Stimulated activated CD8-positive, alpha-beta memory T cell treated with anti-CD3 and anti-CD28 coated beads, Interleukin-15, amount 100 ng/mL, for 24 hours (primary cell): Measurements from ENCODE around the gene ERCC4.

ENCODE experiments used
- DNase-seq: peaks from one replicate; pipeline ENCODE4 v3.0.0-alpha.2; 2020; ENCODE audit warnings: low read depth

The ERCC4 gene

DNA sequence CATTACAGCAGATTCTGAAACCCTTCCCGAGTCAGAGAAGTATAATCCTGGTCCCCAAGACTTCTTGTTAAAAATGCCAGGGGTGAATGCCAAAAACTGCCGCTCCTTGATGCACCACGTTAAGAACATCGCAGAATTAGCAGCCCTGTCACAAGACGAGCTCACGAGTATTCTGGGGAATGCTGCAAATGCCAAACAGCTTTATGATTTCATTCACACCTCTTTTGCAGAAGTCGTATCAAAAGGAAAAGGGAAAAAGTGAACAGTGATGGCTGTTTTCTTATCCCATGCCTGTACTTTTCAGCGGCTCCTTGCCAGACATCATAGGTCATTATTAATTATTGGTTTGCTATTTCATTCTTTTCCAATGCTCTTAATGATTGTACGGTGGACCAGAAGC is 28.1 kb downstream of the ERCC4 start:
- DNase-seq, result no peak

DNA sequence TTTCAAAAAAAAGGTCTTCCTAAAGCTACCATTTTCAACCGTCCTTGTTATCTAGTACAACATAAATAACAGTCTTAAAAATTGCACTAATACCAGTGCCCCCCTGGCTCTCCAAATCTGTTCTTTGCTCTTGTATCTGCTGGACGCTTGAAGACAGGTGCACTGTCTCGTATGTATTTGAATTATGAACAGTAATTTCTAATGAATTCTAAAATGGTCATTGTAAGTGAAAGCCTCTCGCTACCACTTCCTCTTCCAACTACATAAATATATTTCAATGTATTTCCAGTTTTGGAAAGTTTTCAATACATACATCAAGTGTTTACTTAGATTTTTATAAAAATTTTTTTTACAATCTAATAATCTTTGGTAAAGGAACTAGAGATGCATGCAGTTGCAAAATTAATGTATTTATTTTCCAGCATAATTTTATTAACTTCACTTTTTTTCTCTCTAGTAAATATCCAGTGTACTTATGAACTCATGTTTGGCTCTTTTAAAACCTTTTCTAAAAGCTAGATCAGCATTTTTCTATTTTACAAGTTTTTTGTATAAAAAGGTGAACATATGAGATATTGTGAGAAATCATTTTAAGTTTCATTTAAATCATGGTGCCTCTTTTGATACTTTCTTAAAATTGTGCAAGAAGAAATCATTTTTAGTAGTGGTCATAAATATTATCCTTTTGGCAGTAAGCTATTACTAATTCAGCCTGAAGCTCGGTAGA is 31.0 kb downstream of the ERCC4 start:
- DNase-seq, result no peak

DNA sequence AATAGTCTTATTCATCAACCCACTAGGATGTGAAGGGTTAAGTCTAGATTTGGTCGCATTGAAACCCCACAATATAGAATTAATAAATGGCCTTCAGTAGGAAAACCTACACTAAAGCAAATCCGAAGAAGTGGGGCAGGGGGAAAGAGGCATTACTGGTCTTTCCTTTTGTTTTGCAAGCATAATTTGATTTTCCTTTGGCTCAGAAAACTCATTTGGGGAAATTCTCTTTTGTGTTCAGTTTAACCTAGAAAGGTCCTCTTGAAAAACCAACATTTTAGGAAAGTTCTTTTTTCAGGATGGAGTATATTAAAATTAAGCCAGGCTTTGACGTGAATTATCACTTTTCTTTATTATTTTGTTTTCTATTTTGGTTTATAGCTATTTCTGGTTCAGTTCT is 31.7 kb downstream of the ERCC4 start:
- no peak for DNase-seq

DNA sequence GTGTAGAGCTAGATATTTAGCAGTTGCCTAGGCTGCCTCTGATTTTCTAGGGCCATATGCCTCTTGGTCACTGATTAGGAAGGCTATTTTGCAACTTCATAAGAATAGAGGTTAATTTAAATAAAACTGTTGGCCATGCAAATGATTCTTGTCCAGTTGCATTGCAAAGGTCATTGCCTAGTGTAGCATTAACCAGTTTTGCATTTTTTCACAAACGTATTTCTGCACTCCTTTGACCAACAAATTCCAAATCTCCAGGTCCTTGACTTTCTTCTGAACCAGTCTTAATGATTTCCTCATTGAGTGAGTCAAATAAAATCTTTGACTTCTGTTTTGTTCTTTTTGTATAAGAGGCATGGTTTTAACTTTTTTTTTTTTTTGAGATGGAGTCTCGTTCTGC is 33.5 kb downstream of the ERCC4 start:
- DNase-seq, result no peak

DNA sequence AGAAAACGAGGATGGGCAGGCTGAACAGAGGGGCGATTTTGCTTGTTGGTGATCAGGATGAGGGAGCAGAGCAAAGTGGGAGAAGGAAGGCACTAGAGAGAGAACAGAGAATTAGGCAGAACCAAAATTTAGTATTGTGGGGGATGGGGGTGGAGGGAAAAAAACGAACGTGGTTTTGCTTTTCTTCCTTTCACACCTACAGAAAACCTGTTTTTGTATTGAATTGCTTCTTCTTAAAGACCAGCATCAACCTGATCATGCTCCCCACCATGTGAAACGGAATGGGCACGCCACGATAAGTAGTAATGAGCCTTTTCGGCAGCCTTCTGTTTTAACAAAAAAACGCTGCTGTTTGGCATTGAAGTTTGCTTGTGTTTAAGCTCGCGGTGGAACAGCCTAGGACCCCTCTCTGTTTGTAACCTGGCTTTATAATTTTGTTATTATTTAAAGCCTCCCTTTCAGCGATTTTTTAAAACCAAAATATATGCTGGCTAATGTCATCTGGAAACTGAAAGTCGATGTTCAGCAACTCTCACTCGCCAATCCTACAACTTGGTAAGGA is 36.8 kb downstream of the ERCC4 start:
- DNase-seq, result no peak

DNA sequence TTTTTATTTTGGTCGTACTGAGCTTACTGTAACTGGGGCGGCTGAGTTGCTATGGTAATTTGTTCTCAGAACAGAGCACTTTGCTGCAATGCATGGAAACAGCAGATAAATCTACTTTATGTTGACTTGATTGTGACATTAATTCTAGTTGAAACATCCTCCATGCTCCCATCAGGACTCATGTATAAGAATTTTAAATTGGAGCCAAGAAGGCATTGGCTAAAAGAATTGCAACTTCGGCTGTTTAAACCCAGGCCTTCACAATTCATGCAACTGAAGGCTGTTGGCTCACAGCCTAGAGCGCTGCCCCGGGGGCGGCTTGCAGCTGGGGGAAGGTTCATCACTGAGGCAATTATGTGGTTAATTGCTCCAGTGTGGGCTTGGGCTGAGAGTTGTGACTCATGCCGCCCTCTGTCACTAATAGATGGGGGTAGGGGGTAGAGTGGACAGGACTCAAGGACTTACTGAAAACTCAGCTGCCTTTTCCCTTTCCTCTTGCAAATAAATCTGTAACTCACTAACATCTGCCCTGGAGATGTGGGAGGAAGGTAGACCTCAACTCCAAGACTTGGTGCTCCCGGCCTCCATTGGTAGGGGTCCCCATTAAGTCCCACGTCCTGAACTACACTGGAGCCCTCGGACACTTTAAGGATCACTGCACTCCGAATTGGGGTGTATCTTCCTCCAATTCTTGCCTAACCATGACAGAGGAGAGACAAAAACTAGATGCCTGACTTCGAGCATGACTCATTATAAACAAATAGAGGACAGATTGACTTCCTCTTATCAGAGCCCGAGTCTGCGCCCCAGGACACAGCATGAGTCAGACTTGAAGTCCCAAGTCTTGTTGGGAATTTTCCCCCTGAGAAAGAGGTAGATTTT is 37.5 kb downstream of the ERCC4 start:
- DNase-seq, result no peak

DNA sequence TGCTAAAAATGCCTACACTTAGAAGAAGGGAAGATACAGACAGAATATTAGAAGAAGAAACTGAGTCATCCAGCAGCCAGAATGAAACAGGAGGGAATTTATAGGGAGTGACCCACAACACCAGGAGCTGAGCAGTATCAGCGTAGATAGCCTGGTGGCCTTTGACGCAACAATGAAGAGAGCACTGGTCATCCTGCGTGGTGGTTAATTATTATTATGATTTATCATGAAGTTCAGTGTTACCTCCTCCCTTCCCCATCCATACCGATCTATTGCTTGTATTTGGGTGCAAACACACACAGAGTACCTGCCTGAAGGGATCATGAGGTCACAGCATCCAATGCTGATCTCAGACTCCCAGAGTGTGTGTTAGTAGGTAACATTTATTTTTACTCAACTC is 38.5 kb downstream of the ERCC4 start:
- no peak for DNase-seq

DNA sequence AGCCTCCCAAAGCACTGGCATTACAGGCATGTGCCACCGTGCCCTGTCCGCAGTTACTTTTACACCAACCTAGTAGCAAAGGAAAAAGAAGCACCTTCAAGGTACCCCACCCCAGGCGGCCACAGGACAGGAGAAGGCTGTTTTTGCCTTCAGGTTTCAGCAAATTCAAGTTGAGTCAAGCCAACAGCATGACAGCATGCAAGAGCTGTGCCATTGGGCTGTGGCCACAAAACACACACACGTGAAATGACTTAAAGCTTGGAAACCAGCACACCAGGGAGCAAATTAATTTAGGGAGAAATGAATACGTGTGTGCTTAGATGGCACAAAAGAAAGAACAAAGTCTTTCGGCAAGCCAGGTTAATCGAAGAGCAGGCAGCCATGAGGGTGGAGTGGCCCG is 39.7 kb downstream of the ERCC4 start:
- DNase-seq, result no peak

DNA sequence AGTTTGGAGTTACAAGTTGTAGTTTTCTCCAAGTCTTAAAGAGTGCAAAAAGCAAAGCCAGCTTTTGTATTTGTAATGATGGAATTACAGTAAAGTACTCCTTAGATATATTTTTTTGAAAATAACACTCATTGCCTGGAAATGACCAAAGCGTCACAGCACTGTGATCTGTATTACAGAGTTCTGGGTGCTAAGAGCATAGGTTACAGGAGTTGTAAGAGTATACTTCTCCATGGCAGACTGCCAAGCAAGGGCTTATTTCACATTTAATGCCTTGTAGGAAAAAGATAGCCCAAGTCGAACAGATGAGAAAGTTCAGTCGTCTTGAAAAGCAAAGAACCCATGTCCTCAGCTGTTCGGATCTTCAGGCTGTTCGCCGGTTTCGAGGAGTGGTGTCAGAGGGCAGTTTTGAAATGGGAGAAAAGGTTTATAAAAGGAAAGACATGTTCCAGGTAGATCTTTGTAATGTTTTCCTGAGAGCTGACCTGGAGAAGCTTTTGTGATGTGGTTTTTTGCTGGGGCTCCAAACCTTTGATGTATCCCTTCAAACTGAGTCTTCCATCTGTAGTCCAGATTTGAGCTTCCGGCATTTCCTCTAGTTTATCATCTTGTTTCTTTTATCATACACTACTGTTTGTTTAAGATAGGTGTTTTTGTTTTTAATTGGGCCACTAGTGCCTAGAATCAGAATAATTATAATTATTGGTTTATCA is 41.3 kb downstream of the ERCC4 start:
- DNase-seq, result no peak

DNA sequence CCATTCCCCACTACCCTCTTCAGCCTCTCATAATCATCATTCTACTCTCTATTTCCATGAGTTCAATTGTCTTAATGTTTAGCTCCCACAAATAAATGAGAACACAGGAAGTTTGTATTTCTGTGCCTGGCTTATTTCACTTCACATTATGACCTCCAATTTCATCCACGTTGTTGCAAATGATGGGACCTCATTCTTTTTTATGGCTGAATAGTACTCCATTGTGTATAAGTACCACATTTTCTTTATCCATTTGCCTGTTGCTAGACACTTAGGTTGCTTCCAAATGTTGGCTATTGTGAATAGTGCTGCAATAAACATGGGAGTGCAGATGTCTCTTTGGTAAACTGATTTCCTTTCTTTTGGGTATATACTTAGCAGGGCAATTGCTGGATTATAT is 42.3 kb downstream of the ERCC4 start:
- DNase-seq, result no peak

DNA sequence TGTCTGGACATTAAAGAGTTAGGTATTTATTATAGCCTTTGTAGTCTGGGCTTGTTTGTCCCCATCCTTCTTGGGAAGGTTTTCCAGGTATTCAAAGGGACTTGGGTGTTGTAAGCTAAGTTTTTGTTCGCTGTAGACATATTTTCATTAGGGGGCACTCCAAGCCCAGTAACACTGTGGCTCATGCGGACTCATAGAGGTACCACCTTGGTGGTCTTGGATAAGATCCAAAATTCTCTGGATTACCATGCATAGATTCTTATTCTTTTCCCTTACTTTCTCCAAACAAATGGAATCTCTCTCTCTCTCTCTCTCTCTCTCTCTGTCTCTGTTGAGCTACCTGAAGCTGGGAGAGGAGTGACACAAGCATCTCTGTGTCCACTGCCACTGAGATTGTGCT is 48.9 kb downstream of the ERCC4 start:
- DNase-seq, result no peak

DNA sequence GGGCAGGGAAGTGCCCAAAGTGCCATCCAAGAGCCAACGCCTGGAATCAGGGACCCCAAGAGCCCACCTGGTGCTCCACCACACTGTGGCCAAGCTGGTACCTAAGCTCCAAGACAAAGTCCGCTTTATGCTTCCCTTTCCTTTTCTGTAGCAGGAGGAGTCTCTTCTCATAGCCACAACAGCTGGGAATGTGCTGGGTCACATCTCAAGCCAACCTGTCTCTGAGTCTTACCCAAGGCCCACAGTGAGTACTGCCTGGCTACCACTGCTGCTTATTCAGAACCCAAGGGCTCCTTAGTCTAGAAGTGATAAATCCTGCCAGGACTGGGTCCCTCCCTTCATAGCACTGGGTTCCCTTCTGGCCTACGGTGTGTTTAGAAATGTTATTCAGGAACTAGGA is 49.8 kb downstream of the ERCC4 start:
- DNase-seq, result no peak

DNA sequence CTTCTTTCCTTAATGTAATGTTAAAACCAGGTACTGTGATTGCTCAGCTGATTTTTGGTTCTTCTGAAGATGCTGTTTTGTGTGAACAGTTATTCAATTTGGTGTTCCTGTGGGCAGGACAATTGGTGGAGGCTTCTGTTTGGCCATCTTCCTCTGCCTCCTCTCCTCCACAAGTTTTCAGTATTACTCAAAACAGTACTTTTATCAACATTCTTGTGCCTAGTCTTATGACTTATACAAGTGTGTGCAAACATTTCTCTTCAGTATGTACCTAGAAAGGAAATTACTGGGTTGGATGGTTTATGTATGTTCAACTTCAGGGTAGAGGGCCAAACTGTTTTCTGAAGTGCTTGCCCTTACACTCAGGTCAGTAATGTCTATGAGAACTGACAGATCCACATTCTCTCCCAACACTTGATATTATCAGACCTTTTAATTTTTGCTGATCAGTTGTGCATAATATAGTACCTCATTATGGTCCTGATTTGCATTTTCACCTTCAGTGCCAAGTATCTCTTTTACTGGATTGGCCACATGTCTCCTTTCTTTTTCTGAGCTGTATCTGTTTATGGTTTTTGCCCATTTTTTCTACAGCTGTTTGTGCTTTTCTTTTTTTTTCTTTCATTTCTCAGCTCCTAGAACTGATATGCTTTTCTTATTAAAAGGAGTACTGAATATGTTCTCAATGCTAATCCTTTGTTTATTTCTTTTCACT is 50.9 kb downstream of the ERCC4 start:
- no peak for DNase-seq

DNA sequence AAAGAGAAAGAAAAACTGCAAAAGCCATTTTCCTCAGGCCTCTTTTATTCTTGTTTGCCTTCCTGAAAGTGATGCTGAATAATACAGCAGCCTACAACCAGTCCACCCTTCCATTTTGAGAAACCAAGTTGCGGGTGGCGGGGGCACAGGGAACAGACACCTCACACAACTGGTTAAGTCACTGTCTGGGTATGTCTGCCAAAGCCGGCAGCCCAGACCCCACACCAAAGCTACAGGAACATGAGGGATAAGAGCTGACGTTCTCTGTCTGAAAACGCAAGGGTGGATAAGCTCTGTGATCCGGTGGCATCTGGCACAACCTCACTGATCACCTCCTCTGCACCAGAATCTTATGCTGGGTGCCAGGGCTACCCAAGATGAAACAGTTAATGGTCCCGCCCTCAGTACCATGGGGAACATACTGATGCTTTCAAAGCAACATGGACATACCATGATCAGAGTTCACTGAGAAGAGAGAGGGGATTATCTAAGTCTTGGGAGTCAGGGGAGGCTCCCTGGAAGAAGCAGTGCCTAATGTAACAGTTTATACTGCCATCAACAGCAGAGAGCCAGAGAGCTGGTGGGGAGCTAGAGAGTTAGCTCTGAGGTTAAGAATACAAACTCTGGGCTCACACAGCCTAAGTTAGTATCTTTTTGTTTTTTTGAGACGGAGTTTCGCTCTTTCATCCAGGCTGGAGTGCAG is 53.5 kb downstream of the ERCC4 start:
- DNase-seq, result no peak

DNA sequence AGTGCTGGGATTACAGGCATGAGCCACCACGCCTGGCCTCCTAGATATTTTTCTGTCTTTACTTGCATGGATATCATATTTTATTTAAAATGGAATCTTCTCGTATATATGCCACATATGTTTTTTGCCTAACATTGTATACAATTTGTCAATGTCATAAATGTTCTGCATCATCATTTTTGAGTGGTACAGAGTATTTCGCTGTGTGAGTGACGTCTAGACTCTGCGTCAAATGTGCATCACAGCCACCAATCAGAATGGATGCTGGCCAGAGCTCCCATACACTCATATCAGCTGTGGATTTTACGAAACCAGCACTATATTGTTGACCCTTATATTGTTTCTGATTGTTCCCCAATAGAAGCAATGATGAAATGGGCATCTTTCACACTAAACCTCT is 57.2 kb downstream of the ERCC4 start:
- no peak for DNase-seq

DNA sequence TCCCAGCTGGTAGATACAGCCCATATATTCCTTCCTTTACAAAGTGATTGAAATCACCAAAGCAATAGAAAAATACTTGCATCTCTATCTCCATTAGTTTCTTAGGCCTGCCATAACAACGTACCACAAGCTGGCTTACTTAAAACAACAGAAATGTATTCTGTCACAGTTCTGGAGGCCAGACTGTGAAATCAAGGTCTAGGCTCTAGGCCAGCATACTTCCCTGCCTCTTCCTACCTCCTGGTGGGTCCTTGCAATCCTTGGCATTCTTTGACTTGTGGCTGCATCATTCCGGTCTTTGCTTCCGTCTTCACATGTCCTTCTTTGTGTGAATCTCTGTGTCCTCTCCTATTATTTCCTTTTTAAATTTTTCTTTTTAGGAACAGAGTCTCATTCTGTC is 62.5 kb downstream of the ERCC4 start:
- no peak for DNase-seq

DNA sequence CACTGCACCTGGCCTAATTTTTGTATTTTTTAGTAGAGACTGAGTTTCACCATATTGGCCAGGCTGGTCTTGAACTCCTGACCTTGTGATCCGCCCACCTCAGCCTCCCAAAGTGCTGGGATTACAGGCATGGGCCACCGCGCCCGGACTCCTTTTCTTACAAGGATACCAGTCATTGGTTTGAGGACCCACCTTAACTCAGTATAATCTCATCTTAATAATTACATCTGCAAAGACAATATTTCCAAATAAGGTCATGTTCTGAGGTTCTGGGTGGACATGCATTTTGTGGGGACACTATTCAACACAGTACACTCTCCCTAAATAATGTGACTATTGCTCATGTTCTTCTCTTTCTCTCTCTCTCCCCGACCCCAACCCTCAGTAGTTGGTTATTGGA is 63.7 kb downstream of the ERCC4 start:
- DNase-seq, result no peak

DNA sequence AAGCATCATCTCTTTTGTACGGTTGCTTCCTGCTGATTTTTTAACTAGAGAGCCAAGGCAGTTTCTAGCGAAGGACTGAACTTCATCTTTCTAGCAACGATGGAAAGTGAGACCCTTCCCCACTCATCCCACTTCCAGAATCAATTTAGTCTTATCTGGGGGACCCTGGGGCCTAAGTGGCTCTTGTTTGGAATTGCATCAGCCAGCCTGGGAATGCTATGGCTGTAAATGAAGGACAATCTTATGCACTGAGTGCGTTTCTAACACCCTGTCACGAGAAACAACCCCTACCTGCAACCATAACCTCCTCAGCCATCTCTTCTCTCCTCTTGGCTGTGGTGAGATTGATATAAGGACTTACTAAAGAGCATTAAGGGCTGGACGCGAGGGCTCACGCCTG is 64.8 kb downstream of the ERCC4 start:
- no peak for DNase-seq

DNA sequence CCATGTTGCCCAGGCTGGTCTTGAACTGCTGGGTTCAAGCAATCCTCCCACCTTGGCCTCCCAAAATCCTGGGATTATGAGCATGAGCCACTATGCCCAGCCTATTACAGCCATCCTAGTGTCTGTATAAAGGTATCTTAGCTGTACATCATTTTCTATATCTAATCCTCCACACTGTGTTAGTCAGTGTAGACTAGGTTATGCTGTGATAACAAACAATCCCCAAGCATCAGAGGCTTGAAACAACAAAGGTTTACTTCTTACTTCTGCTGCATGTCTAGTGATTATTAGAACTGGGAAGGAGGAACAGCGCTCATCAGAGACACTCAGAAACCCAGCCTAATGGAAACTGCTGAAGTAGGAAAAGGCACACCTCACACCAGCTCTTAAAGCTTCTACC is 68.1 kb downstream of the ERCC4 start:
- no peak for DNase-seq

DNA sequence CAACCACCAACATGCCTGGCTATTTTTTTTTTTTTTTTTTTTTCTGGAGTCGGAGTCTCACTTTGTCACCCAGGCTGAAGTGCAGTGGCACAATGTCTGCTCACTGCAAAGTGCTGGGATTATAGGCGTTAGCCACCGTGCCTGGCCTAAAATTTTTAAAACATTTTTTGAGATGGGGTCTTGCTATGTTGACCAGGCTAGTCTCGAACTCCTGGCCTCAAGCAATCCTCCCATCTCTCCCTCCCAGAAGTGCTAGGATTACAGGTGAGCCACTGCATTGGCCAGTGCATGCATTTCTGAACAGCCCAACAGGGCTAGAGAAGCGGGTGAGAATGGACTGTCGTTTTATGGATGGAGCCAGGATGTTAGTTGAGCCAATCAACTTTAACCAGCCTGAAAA is 72.4 kb downstream of the ERCC4 start:
- DNase-seq, result no peak

DNA sequence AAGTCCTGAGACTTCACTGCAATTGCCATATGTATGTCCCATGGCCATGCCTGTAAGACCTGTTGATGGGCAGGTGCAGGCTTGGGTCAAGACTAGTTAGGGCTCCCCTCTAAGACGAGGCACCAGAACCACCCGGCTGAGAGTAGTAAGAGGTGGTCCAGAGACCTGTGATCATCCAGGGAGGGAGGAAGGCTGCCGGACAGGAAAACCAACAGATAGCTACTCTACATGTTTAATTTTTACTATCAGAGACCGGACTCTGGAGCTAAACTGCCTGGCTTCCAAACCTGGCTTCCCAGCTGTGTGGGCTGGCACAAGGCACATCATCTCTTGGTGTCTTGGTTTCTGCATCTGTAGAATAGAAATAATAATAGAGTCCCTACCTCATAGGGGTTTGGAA is 73.0 kb downstream of the ERCC4 start:
- DNase-seq, result no peak
